ENCODE measurements around the gene SLC7A5.
"Not testable (repeated sequence)": the region's sequence is repeated elsewhere in the genome, so short reads cannot be mapped to it uniquely, and the experiment has no call there.

The SLC7A5 gene

DNA sequence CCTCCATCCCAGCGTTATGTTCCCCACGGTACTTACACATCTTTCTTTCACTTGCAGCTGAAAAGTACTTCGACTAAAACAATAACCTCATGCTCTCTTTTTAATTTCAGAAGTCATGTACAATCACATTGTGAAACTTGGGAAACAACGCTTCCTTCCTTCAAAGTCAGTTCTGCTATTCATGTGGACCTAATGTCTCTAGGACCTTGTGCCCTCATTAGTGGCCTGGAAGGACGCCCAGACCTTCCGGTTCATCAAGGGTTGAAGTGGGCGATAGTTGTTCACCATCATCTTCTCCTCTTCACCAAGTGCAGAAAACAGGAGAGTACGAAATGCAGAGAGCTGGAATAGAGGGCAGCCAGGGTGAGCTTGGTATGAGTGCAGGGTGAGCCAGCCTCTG lies 18.6 kb upstream of the SLC7A5 start:
- not testable (repeated sequence) for DNase-seq

GRCh38 chr16:87885371-87885967 lies 16.2 kb upstream of the SLC7A5 start:
- not testable (repeated sequence) for DNase-seq

DNA sequence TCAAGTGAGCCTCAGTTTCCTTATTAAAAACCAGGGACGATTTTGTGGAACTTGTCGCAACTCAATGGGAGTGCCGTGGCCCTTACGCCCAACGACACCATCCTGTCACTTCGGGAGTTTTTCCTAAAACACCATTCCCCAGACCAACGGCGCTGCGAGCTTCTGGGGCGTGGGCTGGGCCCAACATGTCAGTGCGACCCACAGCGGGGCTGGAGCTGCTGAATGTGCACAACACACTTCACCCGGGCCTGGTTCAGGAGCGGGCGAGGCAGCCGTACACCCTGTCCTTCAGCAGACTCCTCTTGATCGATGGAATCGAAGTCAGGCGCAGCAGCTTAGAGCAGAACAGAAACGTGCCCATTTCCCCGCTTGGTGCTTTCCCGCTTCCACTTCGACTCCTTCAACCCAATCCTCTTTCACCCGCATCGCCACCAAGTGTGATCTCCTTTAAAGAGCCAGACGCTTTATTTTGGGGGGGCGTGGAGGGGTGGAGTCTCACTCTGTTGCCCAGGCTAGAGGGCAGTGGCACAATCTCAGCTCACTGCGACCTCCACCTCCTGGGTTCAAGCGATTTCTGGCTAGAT lies 13.2 kb upstream of the SLC7A5 start:
- DNase-seq = no peak

DNA sequence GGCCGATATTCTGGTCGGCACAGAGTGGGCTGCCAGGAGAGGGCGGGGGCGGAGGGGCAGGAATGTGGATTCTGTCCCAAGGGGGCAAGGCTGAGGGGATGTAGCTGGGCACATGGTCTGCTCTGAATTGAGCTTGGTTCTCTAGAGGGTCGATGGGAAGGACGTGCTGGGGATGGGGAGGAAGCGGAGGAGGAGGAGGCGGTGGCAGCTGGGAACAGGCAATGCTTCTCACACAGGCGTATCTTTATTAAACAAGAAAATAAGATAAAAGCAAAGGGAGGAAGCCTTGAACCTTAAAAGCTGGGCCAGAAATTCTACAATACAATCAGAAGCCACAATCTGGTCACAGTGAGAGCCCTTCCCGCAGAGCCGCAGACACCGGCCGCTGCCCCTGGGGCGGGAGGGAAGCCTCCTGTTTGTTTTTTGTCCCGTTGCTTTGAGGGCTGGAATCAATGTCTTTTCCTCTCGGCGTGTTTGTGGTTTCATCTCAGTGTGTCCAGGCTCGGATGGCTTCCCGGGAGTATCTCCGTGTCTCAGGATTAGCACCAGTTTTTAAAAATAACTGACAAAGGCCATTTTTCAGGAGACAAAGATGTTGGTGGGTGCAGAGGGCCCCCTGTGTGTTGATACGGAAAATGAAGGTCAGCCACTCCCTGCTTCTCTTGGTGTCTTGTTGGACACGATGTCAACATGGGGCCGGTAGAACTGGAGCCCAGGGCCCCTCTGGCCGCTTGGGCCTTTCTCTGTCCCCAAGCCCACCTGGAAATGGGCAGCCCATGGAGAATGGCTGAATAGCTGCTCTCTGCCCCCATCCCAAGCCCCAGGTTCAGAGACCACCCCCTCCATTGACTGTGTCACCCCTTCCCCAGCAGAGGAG lies 12.3 kb upstream of the SLC7A5 start:
- DNase-seq = no peak

GRCh38 chr16:87880117-87880696 lies 10.9 kb upstream of the SLC7A5 start:
- DNase-seq = no peak

DNA sequence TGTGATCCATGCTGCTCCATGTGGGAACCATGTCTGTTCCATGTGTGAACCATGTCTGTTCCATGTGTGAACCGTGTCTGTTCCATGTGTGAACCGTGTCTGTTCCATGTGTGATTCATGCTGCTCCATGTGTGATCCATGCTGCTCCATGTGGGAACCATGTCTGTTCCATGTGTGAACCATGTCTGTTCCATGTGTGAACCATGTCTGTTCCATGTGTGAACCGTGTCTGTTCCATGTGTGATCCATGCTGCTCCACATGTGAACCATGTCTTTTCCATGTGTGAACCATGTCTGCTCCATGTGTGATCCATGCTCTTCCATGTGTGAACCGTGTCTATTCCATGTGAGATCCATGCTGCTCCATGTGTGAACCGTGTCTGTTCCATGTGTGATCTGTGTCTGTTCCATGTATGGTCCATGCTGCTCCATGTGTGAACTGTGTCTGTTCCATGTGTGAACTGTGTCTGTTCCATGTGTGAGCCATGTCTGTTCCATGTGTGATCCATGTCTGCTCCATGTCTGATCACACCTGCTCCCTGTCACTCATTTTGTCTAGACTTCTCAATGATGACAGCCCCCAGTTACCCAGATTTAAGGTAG lies 10.2 kb upstream of the SLC7A5 start:
- DNase-seq = not testable (repeated sequence)

DNA sequence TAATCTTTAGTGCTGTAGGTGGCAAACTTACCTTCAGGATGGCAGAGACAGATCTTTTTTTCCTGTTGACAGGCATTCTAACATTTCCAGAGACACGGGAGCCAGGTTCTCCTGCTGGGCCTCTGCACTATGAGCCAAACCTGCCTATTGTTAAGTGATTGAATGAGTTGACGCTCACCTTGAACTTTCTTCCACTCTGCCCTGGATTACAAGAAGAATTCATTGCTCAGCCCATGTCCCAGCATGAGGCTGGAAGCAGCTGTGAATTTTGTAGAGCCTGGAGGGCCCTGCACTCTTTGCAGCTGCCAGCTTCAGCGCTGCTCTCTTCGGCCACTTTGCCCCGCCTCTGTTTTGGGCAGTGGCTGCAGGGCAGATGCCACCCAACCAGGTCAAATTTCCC lies 9.4 kb upstream of the SLC7A5 start:
- no peak for DNase-seq

- DNase-seq = no peak
These were observed 8.7 kb upstream of the SLC7A5 start for GRCh38 chr16:87877942-87878507.

DNA sequence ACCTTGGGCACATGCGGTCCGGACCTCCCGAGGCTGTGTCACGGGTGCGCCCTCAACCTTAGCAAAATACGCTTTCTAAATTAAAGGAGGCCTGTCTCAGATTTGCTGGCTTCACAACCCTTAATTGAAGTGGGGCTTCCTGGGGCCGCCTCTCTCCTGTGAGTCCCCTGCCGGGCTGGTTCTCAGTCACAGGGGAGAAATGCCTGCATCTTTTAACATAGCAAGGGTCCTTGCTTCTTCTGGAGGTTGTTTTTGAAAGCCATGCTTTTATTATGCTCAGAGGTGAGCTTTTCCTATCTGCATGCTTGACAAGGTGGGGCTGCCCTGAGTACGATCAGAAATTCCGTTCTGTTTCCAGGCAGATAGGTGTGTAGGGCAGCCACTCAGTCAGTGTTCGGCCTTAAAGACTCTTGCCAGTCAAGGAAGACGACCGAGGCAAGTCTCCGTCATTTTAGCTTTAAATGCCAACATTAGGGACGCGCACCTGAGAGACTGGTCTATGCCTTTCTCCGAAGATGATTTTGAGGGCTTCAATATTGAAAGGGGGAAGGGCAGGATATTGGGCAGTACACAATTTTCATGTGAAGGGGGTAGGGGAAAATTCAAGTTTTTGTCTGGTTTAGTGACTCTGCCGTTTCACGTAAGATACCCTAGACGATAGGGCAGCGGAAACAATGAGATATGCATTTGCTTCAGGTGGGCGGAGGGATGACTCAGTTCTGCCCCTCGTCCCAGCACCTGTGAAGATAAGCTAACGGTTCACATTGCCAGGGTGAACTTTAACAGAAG lies 5.5 kb upstream of the SLC7A5 start:
- no peak for DNase-seq

DNA sequence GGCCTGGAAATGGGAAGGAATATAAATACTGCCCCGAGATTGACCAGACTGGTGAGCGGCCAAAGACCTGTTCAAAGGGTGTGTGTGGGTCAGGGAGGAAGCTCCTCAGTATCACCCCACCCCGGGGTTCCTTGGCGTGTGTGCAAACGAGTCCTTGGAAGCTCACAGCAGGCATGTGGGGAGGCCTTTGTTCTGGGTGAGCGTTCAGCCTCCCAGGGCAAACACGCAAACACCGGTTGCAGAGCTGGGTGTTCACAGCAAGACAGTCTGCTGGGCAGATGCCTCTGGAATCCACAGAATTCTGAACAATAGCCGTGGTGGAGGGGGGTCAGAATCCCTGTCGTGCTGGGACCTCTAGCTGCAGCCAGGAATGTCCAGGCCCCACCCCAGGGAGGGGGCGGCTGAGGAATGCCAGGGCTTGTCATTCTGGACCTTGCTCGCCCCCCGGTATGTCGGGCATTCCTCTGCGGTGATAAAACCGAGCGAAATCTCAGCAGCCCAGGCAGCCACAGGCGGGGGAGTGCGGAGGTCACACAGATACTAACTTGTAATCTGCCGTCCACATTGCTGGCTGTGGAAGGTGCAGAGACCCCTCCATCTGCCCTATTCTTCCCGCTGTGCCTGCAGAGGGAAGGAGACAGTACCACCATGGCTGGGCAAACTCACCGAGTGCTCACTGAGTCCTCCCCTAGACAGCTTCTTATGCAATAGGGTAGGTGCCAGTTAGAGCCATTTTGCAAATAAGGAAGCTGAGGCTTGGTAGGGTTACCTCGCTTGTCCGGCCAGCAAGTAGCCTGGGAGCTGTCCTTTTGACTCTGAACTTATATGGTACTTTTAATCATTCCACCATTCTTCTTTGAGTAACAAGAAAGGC lies 1.3 kb upstream of the SLC7A5 start:
- peak; percentile 56 for DNase-seq

GRCh38 chr16:87869879-87870417 lies 641 bp upstream of the SLC7A5 start:
- not testable (repeated sequence) for DNase-seq

- peak; percentile 75 for DNase-seq
These were observed 865 bp downstream of the SLC7A5 start for GRCh38 chr16:87868254-87869029.

DNA sequence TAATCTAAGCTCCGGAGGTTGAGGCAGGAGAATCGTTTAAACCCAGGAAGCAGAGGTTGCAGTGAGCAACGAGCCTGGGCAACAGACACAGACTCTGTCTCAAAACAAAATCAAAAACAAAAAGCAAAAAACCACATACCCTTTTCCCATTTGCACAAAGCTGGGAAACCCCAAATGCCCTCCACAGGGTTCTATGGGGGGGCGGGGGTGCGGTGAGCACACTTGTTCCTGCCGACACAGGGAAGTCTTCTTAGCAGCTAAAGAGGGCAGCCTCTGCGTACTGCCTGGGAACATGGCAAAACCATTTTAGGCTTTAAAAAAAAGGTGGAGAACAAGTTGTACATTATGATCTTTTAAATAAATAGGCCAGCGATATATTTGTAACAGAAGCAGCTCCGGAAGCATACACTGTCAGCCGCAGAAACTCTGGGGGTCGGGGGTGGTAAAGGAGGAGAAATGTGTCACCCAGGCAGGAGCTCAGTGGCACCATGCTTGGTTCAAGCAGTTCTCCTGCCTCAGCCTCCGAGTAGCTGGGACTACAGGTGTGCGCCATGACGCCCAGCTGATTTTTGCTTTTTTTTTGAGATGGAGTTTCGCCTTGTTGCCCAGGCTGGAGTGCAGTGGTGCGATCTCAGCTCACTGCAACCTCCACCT lies 3.3 kb downstream of the SLC7A5 start:
- not testable (repeated sequence) for DNase-seq

GRCh38 chr16:87864331-87864989 lies 4.8 kb downstream of the SLC7A5 start:
- no peak for DNase-seq

- DNase-seq = not testable (repeated sequence)
These were observed 6.0 kb downstream of the SLC7A5 start for GRCh38 chr16:87863327-87863635.

GRCh38 chr16:87862597-87863326 lies 6.5 kb downstream of the SLC7A5 start:
- not testable (repeated sequence) for DNase-seq

GRCh38 chr16:87861300-87862099 lies 7.8 kb downstream of the SLC7A5 start:
- DNase-seq = not testable (repeated sequence)
